ENCODE data around the gene MIPOL1. TPM values are rescaled to one million over a fixed set of nuclear protein-coding genes. Genes with fewer than 3 reads are reported as not detected.
A peak's percentile ranks its signal among the peaks of the same experiment; 100 is the strongest.

The MIPOL1 gene
- total and polyA plus RNA-seq, 2 of the 13 experiments (the other 11 are each of a cell fraction or from before 2014, with no cell fraction given), result 8.6 to 34.2 TPM

DNA sequence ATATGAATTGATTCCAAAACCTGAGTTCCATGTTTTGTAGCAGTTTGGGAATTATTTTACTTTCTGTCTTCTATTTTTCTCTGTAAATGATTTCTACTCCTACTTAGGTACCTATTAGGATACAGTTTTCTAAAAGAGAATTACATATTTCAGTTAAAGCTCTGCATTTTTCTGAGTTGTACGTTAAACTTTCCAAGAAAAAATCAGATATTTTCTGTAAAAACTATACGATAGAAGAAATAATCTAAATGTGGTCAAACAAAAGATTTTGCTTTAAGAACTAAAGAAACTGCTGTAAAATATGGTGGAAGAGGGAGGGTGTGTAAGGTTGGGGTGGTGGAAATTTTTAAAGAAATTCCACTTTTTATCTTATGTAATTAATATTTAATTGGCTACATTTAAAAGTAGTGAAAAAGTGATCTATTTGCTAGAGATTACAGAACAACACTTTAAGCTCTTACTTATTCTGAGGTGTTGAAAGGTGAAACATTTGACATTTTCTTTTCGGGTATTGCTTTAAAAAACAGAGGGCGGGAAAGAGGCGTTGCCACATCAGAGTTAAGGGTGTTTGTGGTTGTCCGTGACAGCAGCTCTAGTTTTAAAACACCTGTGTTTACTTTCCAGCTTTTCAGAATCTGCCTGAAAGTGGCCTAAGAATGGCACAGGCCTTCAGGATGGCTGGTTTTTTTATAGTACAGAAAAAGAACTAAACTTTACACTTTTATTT is 187.3 kb downstream of the MIPOL1 start (continued):
- TF ChIP-seq, protein P1, sequence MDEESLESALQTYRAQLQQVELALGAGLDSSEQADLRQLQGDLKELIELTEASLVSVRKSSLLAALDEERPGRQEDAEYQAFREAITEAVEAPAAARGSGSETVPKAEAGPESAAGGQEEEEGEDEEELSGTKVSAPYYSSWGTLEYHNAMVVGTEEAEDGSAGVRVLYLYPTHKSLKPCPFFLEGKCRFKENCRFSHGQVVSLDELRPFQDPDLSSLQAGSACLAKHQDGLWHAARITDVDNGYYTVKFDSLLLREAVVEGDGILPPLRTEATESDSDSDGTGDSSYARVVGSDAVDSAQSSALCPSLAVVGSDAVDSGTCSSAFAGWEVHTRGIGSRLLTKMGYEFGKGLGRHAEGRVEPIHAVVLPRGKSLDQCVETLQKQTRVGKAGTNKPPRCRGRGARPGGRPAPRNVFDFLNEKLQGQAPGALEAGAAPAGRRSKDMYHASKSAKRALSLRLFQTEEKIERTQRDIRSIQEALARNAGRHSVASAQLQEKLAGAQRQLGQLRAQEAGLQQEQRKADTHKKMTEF (CRISPR knock-in tag; IDR thresholded peaks at IDR 0.05), result peak; percentile 53; the same call in 1 of the 2 replicates
- TF ChIP-seq DMAP1 (CRISPR knock-in tag; IDR thresholded peaks at IDR 0.05) (peak; percentile 55; the same call in 1 of the 2 replicates), PHF20 (CRISPR knock-in tag; IDR thresholded peaks at IDR 0.05) (no peak), ZMYM4 (CRISPR knock-in tag; IDR thresholded peaks at IDR 0.05) (peak; percentile 97), ZNF556 (CRISPR knock-in tag; IDR thresholded peaks at IDR 0.05; ENCODE audit: borderline replicate concordance) (no peak), CBFB (CRISPR knock-in tag; IDR thresholded peaks at IDR 0.05) (peak; percentile 90), KMT2B (CRISPR knock-in tag; IDR thresholded peaks at IDR 0.05) (peak; percentile 51; the same call in 1 of the 2 replicates), ZNF660 (CRISPR knock-in tag; IDR thresholded peaks at IDR 0.05; ENCODE audit: borderline replicate concordance, low read depth) (no peak), FOXA3 (CRISPR knock-in tag; IDR thresholded peaks at IDR 0.05) (peak; percentile 95), RFX3 (CRISPR knock-in tag; IDR thresholded peaks at IDR 0.05) (no peak), HDAC6 (IDR thresholded peaks at IDR 0.05; ENCODE audit: low read depth, low read length) (no peak), RFXAP (CRISPR knock-in tag; IDR thresholded peaks at IDR 0.05; ENCODE audit: borderline replicate concordance) (no peak), GTF2F1 (IDR thresholded peaks at IDR 0.05; ENCODE audit: low read length) (no peak), ZEB1 (IDR thresholded peaks at IDR 0.05; ENCODE audit: insufficient replicate concordance, low read depth) (peak; percentile 54), FOXK1 (CRISPR knock-in tag; IDR thresholded peaks at IDR 0.05; ENCODE audit: borderline replicate concordance, low read depth) (peak; percentile 72; the same call in 1 of the 2 replicates), ZNF264 (CRISPR knock-in tag; IDR thresholded peaks at IDR 0.05) (peak; percentile 60; the same call in 1 of the 2 replicates), KLF16 (CRISPR knock-in tag; IDR thresholded peaks at IDR 0.05) (peak in 1 of 2 experiments; percentile 72; a peak in 1 of 4 replicates)
- TF ChIP-seq, protein P2, sequence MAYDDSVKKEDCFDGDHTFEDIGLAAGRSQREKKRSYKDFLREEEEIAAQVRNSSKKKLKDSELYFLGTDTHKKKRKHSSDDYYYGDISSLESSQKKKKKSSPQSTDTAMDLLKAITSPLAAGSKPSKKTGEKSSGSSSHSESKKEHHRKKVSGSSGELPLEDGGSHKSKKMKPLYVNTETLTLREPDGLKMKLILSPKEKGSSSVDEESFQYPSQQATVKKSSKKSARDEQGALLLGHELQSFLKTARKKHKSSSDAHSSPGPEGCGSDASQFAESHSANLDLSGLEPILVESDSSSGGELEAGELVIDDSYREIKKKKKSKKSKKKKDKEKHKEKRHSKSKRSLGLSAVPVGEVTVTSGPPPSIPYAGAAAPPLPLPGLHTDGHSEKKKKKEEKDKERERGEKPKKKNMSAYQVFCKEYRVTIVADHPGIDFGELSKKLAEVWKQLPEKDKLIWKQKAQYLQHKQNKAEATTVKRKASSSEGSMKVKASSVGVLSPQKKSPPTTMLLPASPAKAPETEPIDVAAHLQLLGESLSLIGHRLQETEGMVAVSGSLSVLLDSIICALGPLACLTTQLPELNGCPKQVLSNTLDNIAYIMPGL (CRISPR knock-in tag; IDR thresholded peaks at IDR 0.05; ENCODE audit: borderline replicate concordance in 1 of 2, low read depth in 1 of 2), result peak in 1 of 2 experiments; percentile 38; a peak in 1 of 4 replicates
- TF ChIP-seq, protein P3, sequence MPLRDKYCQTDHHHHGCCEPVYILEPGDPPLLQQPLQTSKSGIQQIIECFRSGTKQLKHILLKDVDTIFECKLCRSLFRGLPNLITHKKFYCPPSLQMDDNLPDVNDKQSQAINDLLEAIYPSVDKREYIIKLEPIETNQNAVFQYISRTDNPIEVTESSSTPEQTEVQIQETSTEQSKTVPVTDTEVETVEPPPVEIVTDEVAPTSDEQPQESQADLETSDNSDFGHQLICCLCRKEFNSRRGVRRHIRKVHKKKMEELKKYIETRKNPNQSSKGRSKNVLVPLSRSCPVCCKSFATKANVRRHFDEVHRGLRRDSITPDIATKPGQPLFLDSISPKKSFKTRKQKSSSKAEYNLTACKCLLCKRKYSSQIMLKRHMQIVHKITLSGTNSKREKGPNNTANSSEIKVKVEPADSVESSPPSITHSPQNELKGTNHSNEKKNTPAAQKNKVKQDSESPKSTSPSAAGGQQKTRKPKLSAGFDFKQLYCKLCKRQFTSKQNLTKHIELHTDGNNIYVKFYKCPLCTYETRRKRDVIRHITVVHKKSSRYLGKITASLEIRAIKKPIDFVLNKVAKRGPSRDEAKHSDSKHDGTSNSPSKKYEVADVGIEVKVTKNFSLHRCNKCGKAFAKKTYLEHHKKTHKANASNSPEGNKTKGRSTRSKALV (CRISPR knock-in tag; IDR thresholded peaks at IDR 0.05), result peak; percentile 59; the same call in 1 of the 2 replicates
- TF ChIP-seq, protein P4, sequence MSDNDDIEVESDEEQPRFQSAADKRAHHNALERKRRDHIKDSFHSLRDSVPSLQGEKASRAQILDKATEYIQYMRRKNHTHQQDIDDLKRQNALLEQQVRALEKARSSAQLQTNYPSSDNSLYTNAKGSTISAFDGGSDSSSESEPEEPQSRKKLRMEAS (IDR thresholded peaks at IDR 0.05), result 0 out of 2 replicates have a peak, but pooled peaks have one; percentile 52
- TF ChIP-seq, protein P5, sequence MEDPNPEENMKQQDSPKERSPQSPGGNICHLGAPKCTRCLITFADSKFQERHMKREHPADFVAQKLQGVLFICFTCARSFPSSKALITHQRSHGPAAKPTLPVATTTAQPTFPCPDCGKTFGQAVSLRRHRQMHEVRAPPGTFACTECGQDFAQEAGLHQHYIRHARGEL (CRISPR knock-in tag; IDR thresholded peaks at IDR 0.05), result no peak
- TF ChIP-seq, protein P6, sequence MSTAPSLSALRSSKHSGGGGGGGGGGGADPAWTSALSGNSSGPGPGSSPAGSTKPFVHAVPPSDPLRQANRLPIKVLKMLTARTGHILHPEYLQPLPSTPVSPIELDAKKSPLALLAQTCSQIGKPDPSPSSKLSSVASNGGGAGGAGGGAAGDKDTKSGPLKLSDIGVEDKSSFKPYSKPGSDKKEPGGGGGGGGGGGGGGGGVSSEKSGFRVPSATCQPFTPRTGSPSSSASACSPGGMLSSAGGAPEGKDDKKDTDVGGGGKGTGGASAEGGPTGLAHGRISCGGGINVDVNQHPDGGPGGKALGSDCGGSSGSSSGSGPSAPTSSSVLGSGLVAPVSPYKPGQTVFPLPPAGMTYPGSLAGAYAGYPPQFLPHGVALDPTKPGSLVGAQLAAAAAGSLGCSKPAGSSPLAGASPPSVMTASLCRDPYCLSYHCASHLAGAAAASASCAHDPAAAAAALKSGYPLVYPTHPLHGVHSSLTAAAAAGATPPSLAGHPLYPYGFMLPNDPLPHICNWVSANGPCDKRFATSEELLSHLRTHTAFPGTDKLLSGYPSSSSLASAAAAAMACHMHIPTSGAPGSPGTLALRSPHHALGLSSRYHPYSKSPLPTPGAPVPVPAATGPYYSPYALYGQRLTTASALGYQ (CRISPR knock-in tag; IDR thresholded peaks at IDR 0.05), result peak; percentile 57; the same call in 1 of the 2 replicates
